Epithelial cell of esophagus (primary cell): ENCODE results near the gene CDKAL1.

ENCODE experiments used
- DNase-seq: peaks from one replicate; pipeline ENCODE4 v3.0.0; 2010; ENCODE audit warnings: low read depth
- H3K4me3 ChIP-seq: 2 replicates; pipeline ENCODE4 v1.5.1; 2011; ENCODE audit warnings: mild to moderate bottlenecking, low read length, control low read depth
- CTCF ChIP-seq: IDR thresholded peaks from 2 replicates; pipeline ENCODE4 v1.5.1; 2011; ENCODE audit warnings: low read depth, mild to moderate bottlenecking, low read length, control low read depth, inconsistent platforms; ENCODE audit not compliant: insufficient read depth; ENCODE audit errors: missing control alignments

CDKAL1 gene

GRCh38 chr6:20802596-20802995 is 268.3 kb downstream of the CDKAL1 start:
- no peak for TF ChIP-seq CTCF
- DNase-seq = no peak
- no peak overlapping the region for H3K4me3 ChIP-seq

- no peak for DNase-seq
- TF ChIP-seq CTCF = no peak
- H3K4me3 ChIP-seq = no peak overlapping the region
These were observed 270.8 kb downstream of the CDKAL1 start for GRCh38 chr6:20805021-20805420.

- DNase-seq = no peak
- H3K4me3 ChIP-seq = no peak overlapping the region
- TF ChIP-seq CTCF = no peak
These were observed 272.4 kb downstream of the CDKAL1 start for GRCh38 chr6:20806669-20807068.

GRCh38 chr6:20808439-20808838 is 274.2 kb downstream of the CDKAL1 start:
- DNase-seq = no peak
- no peak for TF ChIP-seq CTCF
- no peak overlapping the region for H3K4me3 ChIP-seq

- DNase-seq = no peak
- H3K4me3 ChIP-seq = no peak overlapping the region
- no peak for TF ChIP-seq CTCF
These were observed 274.7 kb downstream of the CDKAL1 start for GRCh38 chr6:20808924-20809323.

GRCh38 chr6:20810727-20811108 is 276.5 kb downstream of the CDKAL1 start:
- TF ChIP-seq CTCF = no peak
- no peak overlapping the region for H3K4me3 ChIP-seq
- no peak for DNase-seq

GRCh38 chr6:20811109-20811761 is 277.0 kb downstream of the CDKAL1 start:
- no peak for TF ChIP-seq CTCF
- peak; percentile 95 for DNase-seq

More at GRCh38 chr6:20811109-20811761, 277.0 kb downstream of the CDKAL1 start:
- no peak overlapping the region for H3K4me3 ChIP-seq
